ENCODE data around the gene DUOXA2.

DUOXA2 gene

GRCh38 chr15:45138814-45139765, 25.0 kb downstream of the DUOXA2 start:
- no peak for DNase-seq

GRCh38 chr15:45139770-45140169, 25.6 kb downstream of the DUOXA2 start:
- no peak for DNase-seq

GRCh38 chr15:45140557-45141250, 26.6 kb downstream of the DUOXA2 start:
- no peak for DNase-seq

- no peak for DNase-seq
Measured at GRCh38 chr15:45141386-45141785, 27.3 kb downstream of the DUOXA2 start.

- no peak for DNase-seq
Measured at GRCh38 chr15:45143056-45143455, 28.9 kb downstream of the DUOXA2 start.

- no peak for DNase-seq
Measured at GRCh38 chr15:45143946-45144345, 29.8 kb downstream of the DUOXA2 start.

GRCh38 chr15:45144775-45145174, 30.6 kb downstream of the DUOXA2 start:
- DNase-seq, result no peak

- no peak for DNase-seq
Measured at GRCh38 chr15:45146405-45146804, 32.3 kb downstream of the DUOXA2 start.

GRCh38 chr15:45147606-45148005, 33.5 kb downstream of the DUOXA2 start:
- DNase-seq, result no peak

- DNase-seq, result no peak
Measured at GRCh38 chr15:45148076-45149059, 34.2 kb downstream of the DUOXA2 start.

GRCh38 chr15:45149060-45149459, 34.9 kb downstream of the DUOXA2 start:
- DNase-seq, result no peak

- peak; percentile 15 for DNase-seq
Measured at GRCh38 chr15:45150481-45150880, 36.4 kb downstream of the DUOXA2 start.

GRCh38 chr15:45150997-45151396, 36.9 kb downstream of the DUOXA2 start:
- DNase-seq, result no peak

GRCh38 chr15:45151998-45152828, 38.1 kb downstream of the DUOXA2 start:
- no peak for DNase-seq

GRCh38 chr15:45155739-45156138, 41.6 kb downstream of the DUOXA2 start:
- DNase-seq, result no peak

GRCh38 chr15:45156744-45157455, 42.8 kb downstream of the DUOXA2 start:
- peak; percentile 70 for DNase-seq

- DNase-seq, result peak; percentile 79
Measured at GRCh38 chr15:45157974-45158373, 43.8 kb downstream of the DUOXA2 start.

- no peak for DNase-seq
Measured at GRCh38 chr15:45161666-45162065, 47.5 kb downstream of the DUOXA2 start.

GRCh38 chr15:45162771-45163507, 48.8 kb downstream of the DUOXA2 start:
- DNase-seq, result peak; percentile 78

GRCh38 chr15:45163508-45163856, 49.4 kb downstream of the DUOXA2 start:
- no peak for DNase-seq
